G401.6 (cell line): ENCODE measurements around the gene KCTD15.

Source experiments
- FAIRE-seq: peaks from 2 replicates; lab custom pipeline; 2012; peaks lifted over from hg19 to GRCh38; lab: Jason Lieb, UNC

Gene KCTD15, protein sequence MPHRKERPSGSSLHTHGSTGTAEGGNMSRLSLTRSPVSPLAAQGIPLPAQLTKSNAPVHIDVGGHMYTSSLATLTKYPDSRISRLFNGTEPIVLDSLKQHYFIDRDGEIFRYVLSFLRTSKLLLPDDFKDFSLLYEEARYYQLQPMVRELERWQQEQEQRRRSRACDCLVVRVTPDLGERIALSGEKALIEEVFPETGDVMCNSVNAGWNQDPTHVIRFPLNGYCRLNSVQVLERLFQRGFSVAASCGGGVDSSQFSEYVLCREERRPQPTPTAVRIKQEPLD

DNA sequence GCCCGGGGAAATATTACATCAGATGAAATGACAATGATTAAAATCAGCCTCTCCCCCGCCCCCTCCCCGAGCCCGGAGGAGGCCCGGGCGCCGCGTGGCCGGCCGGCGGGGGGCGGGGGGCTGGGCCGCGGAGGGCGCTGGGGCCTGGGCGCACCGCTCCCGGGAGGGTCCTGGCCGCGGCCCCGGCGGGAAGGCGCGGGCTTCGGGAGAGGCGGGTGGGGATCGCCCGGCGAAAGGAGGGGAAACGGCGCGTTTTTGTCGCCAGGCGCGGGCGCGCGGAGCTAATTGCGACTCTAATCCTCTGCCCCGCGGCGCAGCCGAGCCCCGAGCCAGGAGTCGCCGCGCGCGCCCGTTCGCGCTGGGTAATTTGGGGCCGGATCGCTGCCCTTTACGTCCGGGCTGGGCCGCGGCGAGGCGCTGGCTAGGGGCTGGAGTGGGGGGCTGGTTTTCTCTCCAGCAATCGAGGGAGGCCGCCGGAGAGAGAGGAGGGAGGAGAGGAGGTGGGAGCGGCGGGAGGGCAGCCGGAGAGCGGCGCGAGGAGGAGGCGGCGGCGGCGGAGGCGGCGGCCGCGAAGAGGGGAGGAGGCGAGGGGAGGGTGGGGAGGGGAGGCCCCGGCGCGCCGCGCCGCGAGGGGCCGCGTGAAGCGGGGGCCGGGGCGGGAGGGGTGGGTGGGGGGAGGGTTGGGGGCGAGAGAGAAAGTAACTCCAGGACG, at the start of gene KCTD15:
Gene KCTD15, plus strand, starts transcription at position 707 of the 712 bp plus-strand sequence. CDS start 3,585 bp downstream, outside the sequence.
- no peak for FAIRE-seq

DNA sequence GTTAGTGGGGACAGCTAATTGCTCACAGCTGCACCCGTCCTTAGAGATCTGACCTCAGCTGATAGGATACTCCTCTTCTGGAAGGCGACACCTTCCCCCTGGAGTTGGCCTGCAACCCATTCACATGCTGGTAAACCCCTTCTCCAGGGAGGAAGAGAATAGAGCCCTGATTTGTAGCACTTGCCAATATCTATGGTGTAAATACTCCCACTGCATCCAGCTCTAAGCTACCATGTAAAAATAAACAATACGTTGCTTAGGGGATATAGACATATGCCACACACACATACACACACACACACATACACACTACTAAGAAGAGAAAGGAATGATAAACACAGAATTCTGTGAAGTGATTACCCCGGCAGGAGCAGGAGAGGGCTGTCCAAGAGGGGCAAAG, 49.4 kb upstream of the KCTD15 start:
- FAIRE-seq, result no peak

DNA sequence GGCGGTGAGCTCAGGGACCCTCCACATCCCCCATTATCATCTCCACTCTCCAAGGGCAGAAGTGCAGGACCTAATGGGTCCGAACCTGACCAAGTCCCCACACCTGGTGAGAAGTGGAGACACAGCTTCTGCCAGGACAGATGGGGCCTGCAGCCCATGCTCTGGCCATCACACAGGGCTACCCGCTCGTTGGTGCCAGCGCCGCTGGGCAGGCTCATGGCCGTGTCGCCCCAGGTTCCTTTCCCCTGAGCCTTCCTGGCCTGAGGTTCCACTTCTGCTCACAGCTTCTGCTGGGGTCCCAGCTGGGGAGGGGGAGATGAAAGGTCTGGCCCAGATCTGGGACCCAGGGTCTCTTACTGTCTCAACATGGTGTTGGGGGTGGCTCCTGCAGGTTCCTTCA, 48.4 kb upstream of the KCTD15 start:
- no peak for FAIRE-seq

DNA sequence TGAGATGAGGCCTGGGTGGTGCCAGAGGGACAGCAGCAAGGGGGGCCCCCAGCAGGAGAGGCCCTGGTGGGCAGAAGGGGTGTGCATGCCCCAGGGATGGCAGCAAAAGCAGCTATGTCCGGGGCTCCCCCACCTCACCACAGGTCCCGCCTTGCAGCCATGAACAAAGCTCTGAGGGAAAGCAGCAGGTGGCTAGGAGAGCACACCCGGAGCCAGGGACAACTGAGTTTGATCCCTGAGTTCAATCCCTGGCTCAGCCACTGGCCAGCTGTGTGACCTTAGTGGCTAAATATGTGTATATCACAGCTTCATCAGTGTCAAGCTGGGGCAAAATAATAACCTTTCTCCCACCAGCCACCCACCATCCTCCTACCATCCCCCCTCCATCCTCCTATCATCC, 47.7 kb upstream of the KCTD15 start:
- FAIRE-seq, result no peak

DNA sequence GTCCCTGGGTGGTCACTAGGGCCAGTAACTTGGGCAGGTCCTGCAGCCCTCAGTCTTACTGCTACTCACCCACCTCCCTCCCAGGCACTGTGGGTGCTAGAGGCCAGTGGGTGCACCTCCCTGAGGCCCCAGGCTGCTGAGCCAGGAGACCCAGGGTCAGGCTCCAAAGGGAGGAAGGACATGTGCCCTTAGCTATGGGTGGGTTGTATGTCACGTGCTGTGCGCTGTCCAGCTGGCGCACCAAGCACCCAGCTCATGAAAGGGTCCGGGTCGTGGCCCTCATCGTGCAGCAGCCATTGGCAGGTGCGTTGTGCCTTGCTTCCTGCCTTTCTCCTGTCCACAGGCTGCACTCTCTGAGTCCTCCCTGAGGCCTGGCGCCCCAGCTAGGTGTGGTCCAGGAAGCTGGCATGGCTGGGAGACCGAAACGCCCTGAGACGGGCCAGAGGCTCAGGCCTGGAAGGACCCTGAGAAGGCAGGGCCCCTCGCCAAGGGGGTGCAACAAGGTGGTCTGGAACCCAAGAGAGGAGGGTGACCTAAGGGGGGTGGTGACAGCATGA, 47.0 kb upstream of the KCTD15 start:
- no peak for FAIRE-seq

DNA sequence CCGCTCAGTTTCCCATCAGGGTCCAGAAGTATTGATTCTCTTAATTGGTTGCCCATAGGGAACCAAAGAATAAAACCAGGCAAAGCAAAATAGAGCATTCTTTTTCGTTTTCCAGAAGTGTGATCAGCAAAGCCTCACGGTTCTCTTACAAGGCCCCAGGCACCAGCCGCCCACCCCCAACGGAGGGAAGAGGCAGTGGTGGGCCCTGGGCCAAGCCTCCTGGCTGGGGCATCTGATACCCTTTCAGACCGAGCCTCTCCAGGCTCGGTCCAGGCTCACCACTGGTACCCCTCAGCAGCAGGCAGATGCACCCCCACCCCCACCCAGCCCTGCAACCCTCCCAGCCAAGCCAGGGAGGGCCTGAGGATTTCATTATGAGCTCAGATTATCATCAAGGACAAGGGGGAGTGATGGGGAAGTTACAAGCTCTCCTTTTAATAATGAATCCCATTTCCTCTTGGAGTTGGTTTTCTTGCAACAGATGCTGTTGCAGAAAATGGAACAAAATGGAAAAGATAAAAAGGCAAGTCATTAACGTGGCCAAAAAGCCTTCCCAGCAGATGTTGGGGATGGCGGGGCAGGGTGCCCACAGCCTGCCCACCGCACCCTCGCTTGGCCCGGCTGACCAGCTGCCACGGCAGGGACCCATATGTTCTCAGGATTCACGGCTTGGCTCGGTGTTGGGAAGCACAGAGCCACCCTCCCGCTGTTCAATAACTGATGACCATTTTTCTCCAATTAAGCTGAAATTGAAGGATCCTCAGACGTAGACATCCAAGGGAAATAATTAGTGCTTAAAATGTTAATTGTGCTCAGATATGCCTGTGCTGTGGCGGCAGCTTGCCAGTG, 45.9 kb upstream of the KCTD15 start:
- FAIRE-seq, result no peak

DNA sequence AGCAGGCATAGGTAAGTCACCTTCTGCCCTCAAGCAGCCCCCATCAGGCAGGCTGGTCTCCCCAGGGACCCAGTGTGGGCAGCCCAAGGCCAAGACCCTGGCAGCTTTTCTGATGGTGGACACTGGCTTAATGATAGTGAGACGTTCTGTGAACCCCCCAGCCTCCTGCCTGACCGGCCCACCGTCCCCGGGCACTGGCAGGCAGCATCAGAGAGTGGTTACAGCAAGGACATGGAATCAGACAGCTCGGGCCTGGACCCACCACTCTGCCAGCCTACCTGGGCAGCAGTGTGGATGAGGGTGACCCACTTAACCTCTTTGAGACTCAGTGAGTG, 45.3 kb upstream of the KCTD15 start:
- FAIRE-seq, result no peak

DNA sequence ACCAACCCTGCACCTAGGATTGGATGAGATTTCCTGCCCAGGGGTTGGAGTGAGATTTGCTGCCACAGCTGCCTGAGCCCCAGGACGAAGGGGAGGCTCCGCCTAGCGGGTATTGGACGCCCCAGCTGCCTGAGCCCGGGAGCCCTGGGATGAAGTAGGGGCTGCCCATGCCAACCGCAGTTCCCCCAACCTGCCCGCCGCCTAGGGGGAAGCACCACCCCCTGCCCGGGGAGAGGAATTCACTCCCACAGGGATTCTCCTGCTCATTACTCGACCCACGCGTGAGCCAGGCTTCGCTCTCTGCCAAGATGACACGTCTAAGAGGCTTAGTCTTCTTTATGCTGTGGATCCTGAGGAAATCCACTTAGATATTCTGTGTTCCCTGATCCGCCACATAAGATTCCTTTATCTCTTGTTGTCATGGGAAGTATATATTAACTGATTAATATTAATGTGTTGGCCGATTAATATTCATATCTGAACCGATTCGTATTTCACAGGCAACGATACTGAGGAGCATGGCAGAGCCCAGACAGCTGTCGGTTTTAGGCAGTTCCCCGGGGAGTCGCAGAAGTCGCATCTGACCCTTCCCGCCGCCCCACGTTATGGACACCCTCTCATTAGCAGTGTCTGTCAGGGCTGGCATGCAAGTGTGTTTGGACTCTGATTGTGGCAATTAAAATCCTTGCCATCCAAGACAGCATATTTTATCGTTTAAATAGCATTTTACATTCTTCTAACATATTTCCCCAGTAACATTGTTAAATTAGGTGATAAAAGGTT, 44.5 kb upstream of the KCTD15 start:
- no peak for FAIRE-seq

DNA sequence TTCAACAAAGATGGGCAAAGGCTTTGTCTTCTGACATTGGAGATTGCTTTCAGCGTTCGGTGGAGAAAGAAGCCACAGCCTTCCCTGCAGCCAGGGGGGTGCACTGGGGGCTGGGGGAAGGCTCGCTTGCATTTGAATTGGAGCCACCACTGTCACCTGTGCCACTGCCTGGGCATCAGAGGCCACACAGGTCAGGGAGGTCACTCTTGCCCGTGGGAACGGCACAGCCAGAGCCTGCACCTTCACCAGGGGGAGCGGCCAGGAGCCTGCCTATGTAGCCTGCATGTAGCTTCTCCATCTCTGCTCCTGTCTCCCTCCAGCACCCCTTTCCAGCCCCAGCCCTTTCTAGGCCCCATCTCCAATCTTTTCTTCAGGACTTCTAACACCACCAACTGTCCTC, 43.7 kb upstream of the KCTD15 start:
- FAIRE-seq, result no peak

DNA sequence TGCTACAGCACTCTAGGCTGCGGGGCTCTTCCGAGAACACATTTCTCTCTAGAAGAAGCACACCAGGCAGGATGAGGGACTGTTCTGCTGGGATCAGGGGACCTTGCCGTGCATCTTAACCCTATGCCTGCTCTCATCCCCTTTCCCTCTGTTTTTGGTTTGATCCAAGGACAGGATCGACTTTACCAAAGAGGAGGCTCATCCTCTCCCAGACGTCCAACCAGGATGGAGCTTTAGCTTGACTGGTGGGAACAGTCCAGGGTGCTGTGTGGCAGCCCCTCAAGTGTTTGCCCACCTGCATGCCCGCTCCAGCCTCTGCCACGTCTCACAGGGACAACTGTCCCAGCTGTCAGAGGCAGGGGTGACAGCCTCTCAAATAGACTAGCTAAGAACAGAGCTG, 42.3 kb upstream of the KCTD15 start:
- FAIRE-seq, result no peak

DNA sequence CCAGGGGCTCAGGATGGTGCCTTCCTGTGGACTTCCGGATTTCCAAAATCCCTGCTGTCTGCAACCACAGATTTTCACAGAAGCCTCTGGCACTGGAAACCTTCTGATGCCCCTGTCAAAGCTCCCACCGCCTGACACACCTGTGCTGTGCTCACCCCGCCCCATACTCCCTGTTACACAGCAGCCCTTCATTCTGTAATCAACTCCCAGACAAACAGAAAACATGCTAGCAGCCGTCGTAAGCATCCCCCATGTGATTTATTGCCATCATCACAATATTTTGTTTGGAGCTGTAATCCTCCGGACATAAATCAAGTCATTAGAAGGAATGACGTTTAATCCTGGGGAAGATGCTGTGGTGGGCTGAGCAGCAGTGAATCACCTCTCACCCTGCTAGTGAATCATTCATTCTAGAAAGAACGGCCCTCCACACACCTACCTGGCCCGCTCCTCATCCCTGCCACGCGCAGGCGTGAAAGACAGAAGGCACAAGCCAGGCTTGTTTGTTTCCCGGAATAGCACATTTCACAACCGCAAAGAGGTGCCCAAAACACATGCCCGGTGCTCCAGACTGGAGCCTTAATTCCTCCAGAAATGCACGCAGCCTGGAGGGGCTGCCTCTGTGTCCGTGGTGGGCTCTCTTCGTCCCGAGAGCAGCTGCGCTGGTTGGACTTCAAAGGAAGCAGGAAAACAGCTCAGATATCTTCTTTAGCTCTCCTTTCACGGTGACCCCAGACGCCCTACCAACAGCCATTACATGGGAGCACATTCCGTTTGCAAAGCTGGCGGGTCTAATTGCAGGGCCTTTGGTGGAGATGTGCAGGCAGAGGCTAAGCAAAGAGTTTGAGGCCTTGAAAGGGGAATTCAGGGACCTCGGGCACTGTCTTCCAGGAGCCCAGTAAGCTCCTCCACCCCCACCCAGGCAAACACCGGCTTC, 41.3 kb upstream of the KCTD15 start:
- FAIRE-seq, result no peak

DNA sequence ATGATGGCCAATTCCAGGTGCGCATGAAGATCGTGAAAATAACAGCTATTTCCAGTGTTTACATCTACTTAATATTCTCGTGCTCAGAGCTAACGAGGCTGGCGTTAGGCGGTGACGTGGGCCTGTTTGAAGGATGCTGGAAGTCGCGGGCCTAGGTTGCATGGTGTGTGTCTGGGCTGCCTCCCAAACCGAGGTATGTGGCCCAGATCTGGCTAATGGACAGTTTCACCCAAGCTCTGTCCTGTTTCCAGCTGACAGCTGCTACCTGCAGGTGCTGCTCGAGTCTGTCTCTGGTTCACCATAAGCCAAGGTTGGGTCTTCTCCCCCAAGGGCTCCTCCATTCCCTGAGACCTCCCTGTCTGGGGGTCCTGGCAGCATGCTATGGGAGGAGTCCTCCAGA, 40.5 kb upstream of the KCTD15 start:
- no peak for FAIRE-seq

DNA sequence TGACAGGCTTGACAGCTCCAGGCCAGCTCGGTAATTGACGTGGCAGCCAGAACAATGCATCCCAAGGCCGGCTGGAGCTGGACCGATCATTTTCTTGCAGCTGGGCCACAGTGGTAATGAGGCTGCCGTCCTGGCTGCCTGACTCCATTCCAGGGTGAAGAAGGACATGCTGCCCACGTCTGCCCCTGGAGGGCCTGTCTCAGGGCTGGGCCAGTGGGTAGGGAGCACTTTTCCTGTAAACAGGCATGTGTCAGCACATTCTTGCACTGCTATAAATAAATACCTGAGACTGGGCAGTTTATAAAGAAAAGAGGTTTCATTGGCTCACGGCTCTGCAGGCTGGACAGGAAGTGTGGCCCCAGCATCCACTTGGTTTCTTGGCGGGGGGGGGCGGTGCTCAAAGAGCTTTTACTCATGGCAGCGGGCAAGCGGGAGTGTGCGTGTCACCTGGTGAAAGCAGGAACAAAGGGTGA, 38.1 kb upstream of the KCTD15 start:
- no peak for FAIRE-seq

DNA sequence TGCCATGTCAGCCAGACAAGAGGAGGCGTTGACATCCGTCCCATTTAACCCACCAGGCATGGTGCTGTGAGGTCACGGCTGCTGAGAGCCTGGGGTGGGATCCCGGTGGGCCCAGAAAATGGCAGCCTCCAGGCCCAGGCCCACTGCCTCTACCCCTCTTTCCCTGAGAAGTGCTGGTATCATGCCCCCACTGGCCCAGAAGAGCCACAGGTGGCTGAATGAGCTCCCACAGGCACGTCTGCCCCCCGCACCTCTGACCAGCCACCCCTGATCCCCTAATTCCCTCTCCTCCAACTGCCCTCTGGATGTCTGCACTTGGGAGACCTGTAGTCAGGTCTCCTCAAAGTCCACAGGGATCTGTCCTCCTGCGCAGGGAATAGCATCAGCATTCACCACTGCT, 37.3 kb upstream of the KCTD15 start:
- no peak for FAIRE-seq

DNA sequence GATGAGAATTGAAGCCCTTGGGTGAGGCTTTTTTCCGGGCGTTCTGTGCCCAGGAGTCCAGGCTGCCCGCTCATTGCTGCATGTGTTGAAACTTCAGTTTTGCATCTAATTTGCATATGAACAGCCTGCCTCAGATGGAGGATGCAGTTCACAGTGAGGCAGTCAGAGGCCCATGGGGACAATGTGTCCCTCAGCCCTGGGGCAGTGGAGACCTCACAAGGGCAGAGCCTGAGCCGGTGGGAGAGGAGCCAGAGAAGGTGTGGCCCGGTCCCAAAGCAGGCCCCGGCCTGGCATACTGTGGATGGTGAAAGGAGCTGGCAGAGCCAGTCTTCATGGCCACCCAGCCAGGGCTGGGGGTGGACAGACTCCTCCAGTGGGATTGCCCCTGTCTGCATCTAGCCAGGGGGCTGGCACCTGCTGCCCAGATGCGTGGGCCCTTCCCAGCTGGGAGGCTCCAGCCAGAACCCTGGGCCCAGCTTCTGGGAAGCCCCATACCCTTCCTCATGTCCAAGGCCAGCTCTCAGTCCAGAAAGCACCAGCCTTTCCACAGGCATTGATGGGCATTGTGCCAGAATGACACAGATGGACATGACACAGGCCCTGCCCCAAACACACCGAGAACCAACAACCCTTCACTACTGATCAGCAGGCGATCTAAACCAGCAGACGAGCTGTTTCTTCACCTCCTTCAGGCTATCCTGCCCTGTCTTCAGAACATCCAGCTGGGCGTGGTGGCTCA, 32.9 kb upstream of the KCTD15 start:
- FAIRE-seq, result no peak

DNA sequence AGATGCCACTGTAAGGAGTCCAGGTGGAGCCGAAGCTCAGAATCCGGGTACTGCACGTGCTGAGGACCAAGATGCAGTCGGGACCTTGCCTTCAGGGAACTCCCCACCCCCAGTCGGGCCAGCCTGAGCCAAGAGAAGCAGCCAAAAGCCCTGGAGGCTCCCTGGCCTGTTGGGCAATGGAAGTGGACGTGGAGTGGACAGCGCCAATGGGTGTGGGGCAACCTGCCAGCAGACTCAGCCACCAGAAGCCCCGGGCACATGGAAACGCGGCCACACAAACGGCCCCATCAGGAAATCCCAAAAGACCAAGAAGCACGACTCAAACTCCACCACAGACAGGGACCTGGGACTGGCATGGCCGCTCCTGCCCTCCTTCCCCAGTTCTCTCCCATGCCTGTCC, 30.0 kb upstream of the KCTD15 start:
- FAIRE-seq, result no peak

DNA sequence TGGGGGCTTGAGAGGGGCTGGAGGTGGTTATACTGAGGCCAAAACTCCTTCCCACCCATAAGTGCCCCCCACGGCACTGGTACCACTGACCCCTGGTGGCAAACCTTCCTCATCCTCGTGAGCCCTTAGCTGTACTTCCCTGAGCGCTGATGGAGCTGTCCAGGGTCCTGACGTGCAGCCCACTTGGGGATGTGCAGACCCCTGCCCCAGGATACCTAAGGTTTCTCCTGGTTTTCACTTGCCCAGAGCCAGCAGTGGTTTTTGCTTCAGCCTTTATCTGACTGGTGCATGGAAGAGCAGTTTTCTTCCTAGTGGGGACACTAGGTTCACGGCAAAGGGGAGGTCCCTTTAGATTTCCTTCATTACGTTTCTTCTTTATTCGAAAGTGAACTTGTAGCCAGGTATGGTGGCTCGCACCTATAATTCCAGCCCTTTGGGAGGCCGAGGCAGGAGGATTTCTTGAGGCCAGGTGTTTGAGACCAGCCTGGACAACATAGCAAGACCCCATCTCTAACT, 28.7 kb upstream of the KCTD15 start:
- no peak for FAIRE-seq

DNA sequence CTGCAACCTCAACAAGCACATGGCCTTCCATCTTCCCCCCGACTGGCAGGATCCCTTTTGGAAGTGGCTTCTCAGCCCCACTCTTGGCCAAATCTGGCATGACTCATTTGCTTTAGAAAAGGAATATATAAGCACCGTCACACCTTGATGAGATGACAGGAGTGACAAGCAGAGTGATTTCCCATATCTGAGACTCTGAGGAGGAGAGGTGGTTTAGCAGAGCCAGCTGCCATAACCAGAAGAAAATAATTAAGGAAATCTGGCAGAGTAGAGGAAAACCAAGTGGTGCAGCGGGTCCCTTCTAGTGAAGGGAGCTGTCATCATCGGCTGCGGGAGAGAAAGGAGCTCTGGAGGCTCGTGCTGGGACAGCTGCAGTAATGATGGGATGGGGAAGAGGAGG, 27.5 kb upstream of the KCTD15 start:
- FAIRE-seq, result no peak

DNA sequence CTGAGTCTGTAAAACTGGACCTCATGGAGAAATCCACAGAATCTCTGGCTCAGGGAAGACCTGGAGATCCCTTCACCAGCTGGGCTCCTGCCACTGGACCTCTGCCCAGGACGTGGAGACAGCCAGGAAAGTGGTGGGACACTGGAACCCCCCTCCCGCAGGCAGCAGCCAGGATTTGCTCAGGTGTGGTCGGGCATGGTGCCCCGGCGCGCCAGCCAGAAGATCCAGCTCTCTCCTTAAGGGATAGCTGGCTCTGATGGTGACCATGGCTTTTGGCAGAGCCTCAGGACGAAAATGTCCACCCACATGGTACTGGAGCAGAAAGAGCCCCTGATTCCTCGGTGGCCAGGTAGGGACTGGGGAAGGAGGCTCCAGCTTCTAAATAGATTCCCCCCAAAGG, 26.6 kb upstream of the KCTD15 start:
- FAIRE-seq, result no peak
